22Rv1 (cell line): ENCODE results near the gene RGR.

ENCODE experiments used
- ZFX ChIP-seq: fragments of 450-650 bp; IDR thresholded peaks from 2 replicates; pipeline ENCODE4 v1.6.1; 2017; ENCODE audit warnings: antibody characterized with exemption, borderline replicate concordance
- TF ChIP-seq, protein P1 (sequence below): fragments of 450-650 bp; IDR thresholded peaks from 2 replicates; pipeline ENCODE4 v1.5.1; 2017; ENCODE audit warnings: mild to moderate bottlenecking

DNA sequence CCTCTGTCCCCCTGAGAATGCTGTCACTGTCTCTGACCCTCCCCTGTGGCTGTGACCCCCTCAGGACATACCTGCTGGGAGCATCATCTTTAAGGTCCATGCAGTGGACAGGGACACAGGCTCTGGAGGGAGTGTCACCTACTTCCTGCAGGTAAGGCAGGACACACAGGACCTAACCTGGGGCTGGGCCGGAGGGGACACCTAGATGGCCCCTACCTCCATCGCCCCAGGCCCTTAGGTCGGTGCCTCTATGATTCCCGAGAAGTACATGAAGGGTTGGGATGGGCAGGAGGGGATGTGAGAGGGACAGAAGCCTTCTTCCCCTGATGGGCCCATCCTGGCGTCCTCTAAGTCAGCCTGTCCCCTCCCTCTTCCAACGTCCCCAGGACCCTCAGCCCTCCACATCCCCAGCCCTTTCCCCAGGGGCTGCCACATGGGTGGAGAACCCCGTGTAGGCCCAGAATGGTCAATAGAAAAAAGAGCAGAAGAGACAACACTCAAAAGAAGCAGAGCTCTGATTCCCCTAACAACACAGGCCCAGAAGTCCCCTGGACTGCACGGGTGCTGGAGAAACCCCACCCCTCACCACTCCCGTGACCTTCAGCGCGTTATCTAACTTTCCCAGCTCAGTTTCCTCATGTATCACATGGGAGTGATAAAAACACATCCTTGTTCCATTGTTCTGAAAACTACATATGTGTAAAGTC lies 44.2 kb upstream of the RGR start:
- TF ChIP-seq, protein P1, sequence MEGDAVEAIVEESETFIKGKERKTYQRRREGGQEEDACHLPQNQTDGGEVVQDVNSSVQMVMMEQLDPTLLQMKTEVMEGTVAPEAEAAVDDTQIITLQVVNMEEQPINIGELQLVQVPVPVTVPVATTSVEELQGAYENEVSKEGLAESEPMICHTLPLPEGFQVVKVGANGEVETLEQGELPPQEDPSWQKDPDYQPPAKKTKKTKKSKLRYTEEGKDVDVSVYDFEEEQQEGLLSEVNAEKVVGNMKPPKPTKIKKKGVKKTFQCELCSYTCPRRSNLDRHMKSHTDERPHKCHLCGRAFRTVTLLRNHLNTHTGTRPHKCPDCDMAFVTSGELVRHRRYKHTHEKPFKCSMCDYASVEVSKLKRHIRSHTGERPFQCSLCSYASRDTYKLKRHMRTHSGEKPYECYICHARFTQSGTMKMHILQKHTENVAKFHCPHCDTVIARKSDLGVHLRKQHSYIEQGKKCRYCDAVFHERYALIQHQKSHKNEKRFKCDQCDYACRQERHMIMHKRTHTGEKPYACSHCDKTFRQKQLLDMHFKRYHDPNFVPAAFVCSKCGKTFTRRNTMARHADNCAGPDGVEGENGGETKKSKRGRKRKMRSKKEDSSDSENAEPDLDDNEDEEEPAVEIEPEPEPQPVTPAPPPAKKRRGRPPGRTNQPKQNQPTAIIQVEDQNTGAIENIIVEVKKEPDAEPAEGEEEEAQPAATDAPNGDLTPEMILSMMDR = no peak
- TF ChIP-seq ZFX = no peak
